Measurements from ENCODE around the gene SYCN. TPM values are rescaled to one million over a fixed set of nuclear protein-coding genes. Genes with fewer than 3 reads are reported as not detected.
A peak's percentile ranks its signal among the peaks of the same experiment; 100 is the strongest.

SYCN gene
- total and polyA plus RNA-seq, 12 donors = 0.55 TPM; not detected in 11

- TF ChIP-seq CTCF (IDR thresholded peaks at IDR 0.05) = no peak
- Histone ChIP-seq H3K27ac (no peak overlapping the region), H3K27me3 (no peaks in the 10 kb centered on the region), H3K4me3 (no peak overlapping the region), H3K4me1 (peaks cover 0 to 21% (median 14%) of the 10 kb centered on the region in 9 donors), H3K36me3 (peaks cover 0 to 25% (median 0%) of the 10 kb centered on the region in 9 donors), H3K9me3 (no peaks in the 10 kb centered on the region)
- 76 to 82% methylated on average over 24 to 25 of the region's 25 CpGs for WGBS, 2 donors
- intact Hi-C loops (cut with DNase I) = no loop called here
- DNase-seq = no peak
- ATAC-seq = peak in 2 of 8 donors; percentile 11 to 21
Measured at GRCh38 chr19:39167461-39168257, 36.4 kb downstream of the SYCN start.

DNA sequence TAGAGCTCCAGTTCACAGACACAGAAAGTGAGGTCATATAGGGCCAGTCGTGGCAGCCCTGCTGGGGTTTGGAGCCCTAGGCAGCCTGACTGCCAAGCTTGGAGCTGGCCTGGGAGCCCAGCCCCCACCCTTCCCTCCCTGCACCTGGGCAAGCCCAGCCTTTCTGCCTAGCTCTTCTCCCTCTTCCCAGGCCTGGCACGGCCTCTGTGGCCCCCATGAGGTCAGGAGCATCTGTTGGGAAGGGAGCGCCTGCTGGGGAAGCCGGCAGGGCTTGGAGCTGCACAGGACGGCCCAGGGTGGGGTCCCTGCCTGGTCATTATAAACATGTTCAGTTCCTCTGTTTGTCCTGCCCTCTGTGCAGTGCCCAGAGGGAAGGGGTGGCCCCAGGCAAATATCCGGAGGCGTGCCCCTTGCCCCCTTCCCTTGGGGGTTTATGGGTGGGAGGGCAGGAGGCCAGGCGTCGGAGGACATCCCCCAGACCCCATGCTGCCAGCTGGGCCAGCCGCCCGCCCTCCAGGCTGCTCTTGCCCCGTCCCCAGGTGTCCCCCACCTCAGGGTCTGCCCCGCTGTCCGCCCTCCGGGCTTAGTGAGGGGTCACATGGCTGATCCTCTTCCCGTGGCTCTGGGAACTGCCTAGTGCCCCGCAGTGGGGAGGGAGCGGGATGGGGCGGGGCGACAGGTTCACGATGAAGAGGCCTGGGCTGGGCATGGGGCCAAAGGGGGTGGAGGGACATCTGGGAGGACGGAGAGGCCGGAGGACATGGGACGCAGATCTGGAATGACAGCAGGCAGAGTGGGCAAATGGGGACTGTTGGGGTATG is 37.3 kb downstream of the SYCN start:
- Histone ChIP-seq H3K4me3 (no peak overlapping the region), H3K27ac (no peak overlapping the region), H3K27me3 (no peaks in the 10 kb centered on the region), H3K9me3 (no peaks in the 10 kb centered on the region), H3K36me3 (peaks cover 0 to 22% (median 0%) of the 10 kb centered on the region in 9 donors), H3K4me1 (peaks cover 0 to 21% (median 14%) of the 10 kb centered on the region in 9 donors)
- peak; percentile 71 to 73 for DNase-seq
- 31 to 33% methylated on average over 24 of the region's 24 CpGs for WGBS, 2 donors
- TF ChIP-seq CTCF (IDR thresholded peaks at IDR 0.05) = no peak
- intact Hi-C loops (cut with DNase I) = no loop called here
- peak; percentile 34 to 84 (median 62) for ATAC-seq

DNA sequence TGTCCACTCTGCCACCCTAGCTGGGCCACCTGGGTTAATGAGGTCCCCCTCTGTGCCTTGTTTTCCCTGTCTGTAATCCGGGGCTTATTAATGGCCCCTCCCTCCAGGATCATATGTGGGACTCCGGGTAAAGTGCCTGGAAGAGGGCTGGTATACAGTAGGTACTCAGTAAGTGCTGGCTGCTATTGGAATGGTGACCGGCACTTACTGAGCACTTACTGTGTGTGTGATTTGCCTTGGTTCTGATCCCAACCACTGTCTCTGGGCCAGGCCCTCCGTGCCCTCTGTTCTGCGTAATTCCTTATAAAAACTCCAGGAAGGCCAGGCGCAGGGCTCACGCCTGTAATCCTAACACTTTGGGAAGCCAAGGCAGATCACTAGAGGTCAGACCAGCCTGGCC is 38.2 kb downstream of the SYCN start:
- Histone ChIP-seq H3K4me1 (peaks cover 0 to 25% (median 17%) of the 10 kb centered on the region in 9 donors), H3K36me3 (peaks cover 0 to 15% (median 0%) of the 10 kb centered on the region in 9 donors), H3K9me3 (no peaks in the 10 kb centered on the region), H3K27ac (no peak overlapping the region), H3K4me3 (no peak overlapping the region), H3K27me3 (no peaks in the 10 kb centered on the region)
- ATAC-seq (no peak), DNase-seq (no peak)
- intact Hi-C loops (cut with DNase I) = no loop called here
- TF ChIP-seq CTCF (IDR thresholded peaks at IDR 0.05) = no peak
- 95 to 96% methylated on average over 7 of the region's 7 CpGs for WGBS, 2 donors

GRCh38 chr19:39164289-39164688 is 39.8 kb downstream of the SYCN start:
- Histone ChIP-seq H3K27ac (no peak overlapping the region), H3K4me1 (peaks cover 0 to 37% (median 21%) of the 10 kb centered on the region in 9 donors), H3K4me3 (no peak overlapping the region), H3K36me3 (peaks cover 0 to under 1% (median 0%) of the 10 kb centered on the region in 9 donors), H3K27me3 (no peaks in the 10 kb centered on the region), H3K9me3 (no peaks in the 10 kb centered on the region)
- DNase-seq (no peak), ATAC-seq (no peak)
- intact Hi-C loops (cut with DNase I) = no loop called here
- TF ChIP-seq CTCF (IDR thresholded peaks at IDR 0.05) = no peak
- WGBS, 2 donors = 97 to 99% methylated on average over 6 of the region's 6 CpGs
